SK-N-SH (cell line): ENCODE data around the gene TRIM68. TPM values are rescaled to one million over a fixed set of nuclear protein-coding genes. Genes with fewer than 3 reads are reported as not detected.

Experiments
- CTCF ChIA-PET: fragments of 300-600, 350-600 bp; formaldehyde crosslinking; extraction: SDS; loops from one replicate; lab custom pipeline; 2021; lab: Yijun Ruan, JAX
- POLR2A ChIA-PET: fragments of 350-600 bp; sonication (Branson Sonifier 250); formaldehyde crosslinking; extraction: SDS; loops from one replicate; lab custom pipeline; 2020; ENCODE audit warnings: antibody characterized with exemption, inconsistent platforms; lab: Yijun Ruan, JAX
- DNase-seq: peaks from one replicate; pipeline ENCODE4 v3.0.0; 2012
- H2AFZ ChIP-seq: fragments of 200-600 bp; sonication (generic); 2 replicates; pipeline ENCODE4 v1.8.1; 2016; ENCODE audit warnings: antibody characterized with exemption, mild to moderate bottlenecking, low read depth
- H3F3A ChIP-seq: fragments of 200-600 bp; sonication (generic); replicated peaks from 2 replicates; pipeline ENCODE3; 2016; ENCODE audit warnings: antibody characterized with exemption, mild to moderate bottlenecking; ENCODE audit not compliant: insufficient read depth
- H3K27ac ChIP-seq, 2 experiments: fragments of 200-500 bp in 1 of 2; fragments of 200-600 bp in 1 of 2; sonication (Bioruptor generic) in 1 of 2; sonication (generic), shearing (Covaris generic) in 1 of 2; 2 replicates each; pipeline versions ENCODE4 v1.5.1 to v1.6.1; 2014 to 2016; ENCODE audit warnings: low read depth in 2 of 2, inconsistent platforms in 1 of 2, low read length in 1 of 2, mild to moderate bottlenecking in 1 of 2, mixed read lengths in 1 of 2
- H3K27me3 ChIP-seq: fragments of 200-600 bp; sonication (generic), shearing (Covaris generic); 2 replicates; pipeline ENCODE4 v1.6.1; 2016; ENCODE audit warnings: mixed run types; ENCODE audit not compliant: insufficient read depth
- H3K36me3 ChIP-seq, 2 experiments: fragments of 200-500 bp in 1 of 2; fragments of 200-600 bp in 1 of 2; sonication (Bioruptor generic) in 1 of 2; sonication (generic) in 1 of 2; replicated peaks in 1 of 2; 2 replicates each; pipeline versions ENCODE3 to v1.5.1; 2014 to 2016; ENCODE audit warnings: low read length in 1 of 2, mild to moderate bottlenecking in 1 of 2; ENCODE audit not compliant: insufficient read depth in 2 of 2, control insufficient read depth in 1 of 2
- H3K4me1 ChIP-seq, 2 experiments: fragments of 200-500 bp in 1 of 2; fragments of 200-600 bp in 1 of 2; sonication (Bioruptor generic) in 1 of 2; sonication (generic), shearing (Covaris generic) in 1 of 2; 2 replicates each; pipeline versions ENCODE4 v1.5.1 to v1.6.1; 2014 to 2016; ENCODE audit warnings: low read depth in 1 of 2, low read length in 1 of 2, mixed run types in 1 of 2; ENCODE audit not compliant: insufficient read depth in 2 of 2, control insufficient read depth in 1 of 2
- H3K4me2 ChIP-seq: fragments of 200-600 bp; sonication (generic), shearing (Covaris generic); 2 replicates; pipeline ENCODE4 v1.6.1; 2017; ENCODE audit warnings: mixed run types
- H3K4me3 ChIP-seq, 2 experiments: fragments of 200-500 bp in 1 of 2; fragments of 200-600 bp in 1 of 2; sonication (Bioruptor generic) in 1 of 2; sonication (generic), shearing (Covaris generic) in 1 of 2; 2 replicates each; pipeline versions ENCODE4 v1.5.1 to v1.8.1; 2014 to 2016; ENCODE audit warnings: low read depth in 2 of 2, inconsistent platforms in 1 of 2, low read length in 1 of 2, mild to moderate bottlenecking in 1 of 2, mixed read lengths in 1 of 2, moderate library complexity in 1 of 2
- H3K79me2 ChIP-seq: fragments of 200-600 bp; sonication (generic); 2 replicates; pipeline ENCODE4 v1.8.1; 2017; ENCODE audit warnings: mild to moderate bottlenecking; ENCODE audit not compliant: insufficient read depth
- H3K9ac ChIP-seq: fragments of 200-600 bp; sonication (generic); 2 replicates; pipeline ENCODE4 v1.6.1; 2017; ENCODE audit warnings: mixed run types
- H3K9me2 ChIP-seq: fragments of 200-600 bp; sonication (generic); 2 replicates; pipeline ENCODE4 v1.6.1; 2017; ENCODE audit warnings: mixed run types
- H3K9me3 ChIP-seq: fragments of 200-600 bp; sonication (generic); 2 replicates; pipeline ENCODE4 v1.6.1; 2017; ENCODE audit warnings: mixed run types, mild to moderate bottlenecking, moderate library complexity
- H4K20me1 ChIP-seq: fragments of 200-600 bp; sonication (generic); 2 replicates; pipeline ENCODE4 v1.6.1; 2017; ENCODE audit warnings: mild to moderate bottlenecking, mixed run types; ENCODE audit not compliant: insufficient read depth
- CHD2 ChIP-seq: fragments of 150-350 bp; IDR thresholded peaks from 2 replicates; pipeline ENCODE4 v1.6.1; 2018; ENCODE audit warnings: low read length; ENCODE audit not compliant: partially characterized antibody
- EP300 ChIP-seq, 2 experiments: IDR thresholded peaks; 2 replicates each; pipeline versions ENCODE4 v1.4.0 to v1.6.1; 2012; ENCODE audit warnings: borderline replicate concordance in 1 of 2, low read depth in 1 of 2, low read length in 1 of 2
- EZH2phosphoT487 ChIP-seq: fragments of 200-600 bp; sonication (generic); IDR thresholded peaks from 2 replicates; pipeline ENCODE4 v1.6.1; 2017; ENCODE audit warnings: low read depth, mixed run types, mild to moderate bottlenecking, antibody characterized with exemption, moderate library complexity, borderline replicate concordance
- FOSL2 ChIP-seq: IDR thresholded peaks from 2 replicates; pipeline ENCODE4 v1.4.0; 2012; ENCODE audit warnings: low read depth, mild to moderate bottlenecking, moderate library complexity, borderline replicate concordance
- FOXJ3 ChIP-seq: sonication (generic); formaldehyde crosslinking; IDR thresholded peaks from 2 replicates; pipeline ENCODE4 v1.5.1; 2020; ENCODE audit warnings: mild to moderate bottlenecking, missing genetic modification reagents
- GATA2 ChIP-seq: sonication (generic); formaldehyde crosslinking; IDR thresholded peaks from 2 replicates; pipeline ENCODE4 v1.5.0; 2020; ENCODE audit warnings: mild to moderate bottlenecking, missing genetic modification reagents
- IRF3 ChIP-seq: fragments of 150-350 bp; IDR thresholded peaks from 2 replicates; pipeline ENCODE4 v1.6.1; 2016; ENCODE audit warnings: mild to moderate bottlenecking, low read depth, low read length
- MXI1 ChIP-seq: IDR thresholded peaks from 2 replicates; pipeline ENCODE4 v1.6.1; 2012; ENCODE audit warnings: mild to moderate bottlenecking, low read depth, low read length, improper control_type of control experiment
- NFIC ChIP-seq: IDR thresholded peaks from 2 replicates; pipeline ENCODE4 v1.4.0; 2012; ENCODE audit warnings: borderline replicate concordance
- NRF1 ChIP-seq: IDR thresholded peaks from 2 replicates; pipeline ENCODE4 v1.6.1; 2012; ENCODE audit warnings: low read depth, mild to moderate bottlenecking, low read length
- PBX3 ChIP-seq: IDR thresholded peaks from 2 replicates; pipeline ENCODE4; 2012
- POLR2AphosphoS5 ChIP-seq: IDR thresholded peaks from 2 replicates; pipeline ENCODE4 v1.6.1; 2012; ENCODE audit warnings: low read depth, low read length
- RCOR1 ChIP-seq: fragments of 150-350 bp; IDR thresholded peaks from 2 replicates; pipeline ENCODE4 v1.6.1; 2017; ENCODE audit warnings: antibody characterized with exemption, low read length
- RFX5 ChIP-seq: IDR thresholded peaks from 2 replicates; pipeline ENCODE4 v1.6.1; 2012; ENCODE audit warnings: mild to moderate bottlenecking, improper control_type of control experiment, low read length
- RXRA ChIP-seq: IDR thresholded peaks from 2 replicates; pipeline ENCODE4 v1.4.0; 2012; ENCODE audit warnings: low read depth, mild to moderate bottlenecking, borderline replicate concordance
- SIN3A ChIP-seq: IDR thresholded peaks from 2 replicates; pipeline ENCODE4 v1.6.1; 2012; ENCODE audit warnings: low read depth, mild to moderate bottlenecking, low read length, moderate library complexity, borderline replicate concordance
- TAF1 ChIP-seq: IDR thresholded peaks from 2 replicates; pipeline ENCODE4 v1.6.1; 2012; ENCODE audit warnings: low read depth, mild to moderate bottlenecking, low read length, moderate library complexity, borderline replicate concordance
- TCF12 ChIP-seq: IDR thresholded peaks from 2 replicates; pipeline ENCODE4 v1.4.0; 2012
- USF2 ChIP-seq: fragments of 150-350 bp; IDR thresholded peaks from 2 replicates; pipeline ENCODE4 v1.6.1; 2017; ENCODE audit warnings: antibody characterized with exemption, low read length, low read depth, borderline replicate concordance
- YY1 ChIP-seq: IDR thresholded peaks from 2 replicates; pipeline ENCODE4 v1.4.0; 2012; ENCODE audit warnings: low read depth, mild to moderate bottlenecking
- WGBS: methylation state at CpG from one replicate; pipeline ENCODE4 v1.1.6; 2017; ENCODE audit warnings: low lambda C conversion rate; 5-methylcytosine and 5-hydroxymethylcytosine counted together
- polyA plus RNA-seq, 3 experiments: library from polyadenylated mRNA; depleted of rRNA; stranded (reverse); fragments of >200 nt; gene quantifications; 2 replicates each; pipeline ENCODE4 v1.2.3, GENCODE V29; 2012

Gene TRIM68
- polyA plus RNA-seq, 1 of the 3 experiments (the other 2 are of a cell fraction): 4.9 TPM

GRCh38 chr11:4647766-4648165, 39.7 kb upstream of the TRIM68 start:
- Histone ChIP-seq H3K4me1 (peaks cover 0 to 8% of the 10 kb centered on the region in 2 experiments; a peak in 1 of 4 replicates), H3K9me3 (no peaks in the 10 kb centered on the region), H3K27ac (no peak overlapping the region), H3K9ac (no peak overlapping the region), H3K27me3 (peaks cover 8% of the 10 kb centered on the region; the same call in 1 of the 2 replicates), H3K4me2 (no peak overlapping the region), H3F3A (no peaks in the 10 kb centered on the region), H3K9me2 (no peaks in the 10 kb centered on the region), H2AFZ (no peak overlapping the region), H3K79me2 (no peaks in the 10 kb centered on the region), H3K36me3 (no peaks in the 10 kb centered on the region), H4K20me1 (no peaks in the 10 kb centered on the region), H3K4me3 (no peak overlapping the region)
- no peak for TF ChIP-seq SIN3A
- no peak for TF ChIP-seq POLR2AphosphoS5
- no peak for TF ChIP-seq TCF12
- no peak for TF ChIP-seq CHD2
- no peak for TF ChIP-seq FOSL2
- no peak for TF ChIP-seq GATA2 (CRISPR knock-in tag)
- no peak for TF ChIP-seq RFX5
- no peak for TF ChIP-seq RCOR1
- TF ChIP-seq RXRA: no peak
- TF ChIP-seq MXI1: no peak
- TF ChIP-seq TAF1: no peak
- TF ChIP-seq NFIC: no peak
- no peak for TF ChIP-seq USF2
- no peak for TF ChIP-seq YY1
- no peak for TF ChIP-seq FOXJ3
- no peak for TF ChIP-seq IRF3
- TF ChIP-seq NRF1: no peak
- no peak for TF ChIP-seq EZH2phosphoT487
- no peak for TF ChIP-seq EP300 (IDR thresholded peaks at IDR 0.05; ENCODE audit: borderline replicate concordance in 1 of 2, low read depth in 1 of 2, low read length in 1 of 2)
- TF ChIP-seq PBX3: no peak
- WGBS: 2% methylated on average over 4 of the region's 4 CpGs
- CTCF ChIA-PET: interaction anchor here (0.6 to 6.2 kb wide), 3 partner anchors 11 to 404 kb away, joined by 3 to 31 read pairs (median 4); partner anchors contain the start of gene OR51D1
- DNase-seq: peak; percentile 8
- POLR2A ChIA-PET: no interaction called here
